ENCODE measurements around the gene DNAJC27.

DNA sequence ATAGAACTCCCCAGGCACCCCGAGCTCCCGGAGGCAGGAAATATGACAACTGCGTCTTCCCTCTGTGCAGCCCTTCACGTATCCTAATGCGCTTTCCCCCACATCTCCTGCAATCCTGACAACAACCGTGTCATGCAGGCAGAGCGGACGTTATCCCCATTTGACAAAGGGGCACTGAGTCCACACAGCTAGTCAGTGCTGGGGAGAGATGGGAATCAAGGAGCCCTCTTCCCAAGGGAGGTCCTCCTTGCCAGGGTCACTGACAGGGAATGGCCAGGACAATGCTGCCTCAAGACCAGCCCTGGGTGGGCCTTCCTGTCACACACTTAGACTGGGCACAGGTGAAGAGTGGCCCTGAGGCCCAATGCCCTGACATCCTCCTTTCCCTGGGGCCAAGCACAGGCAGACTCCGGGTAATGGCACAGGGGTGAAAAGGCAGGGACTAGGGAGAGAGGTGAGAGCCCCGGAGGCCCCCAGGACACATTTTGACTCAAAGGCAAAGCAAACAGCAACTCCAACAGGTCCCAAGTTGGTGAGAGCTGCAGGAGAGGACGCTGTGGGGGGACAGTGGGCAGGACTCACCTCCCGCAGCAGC is 53.9 kb downstream of the DNAJC27 start:
- TF ChIP-seq CTCF (conservative IDR thresholded peaks at IDR 0.05; ENCODE audit: low read length), result no peak
- no peak for TF ChIP-seq EZH2phosphoT487 (IDR thresholded peaks at IDR 0.05; ENCODE audit: borderline replicate concordance)
